ENCODE results near the gene TSC22D1.

The TSC22D1 gene

DNA sequence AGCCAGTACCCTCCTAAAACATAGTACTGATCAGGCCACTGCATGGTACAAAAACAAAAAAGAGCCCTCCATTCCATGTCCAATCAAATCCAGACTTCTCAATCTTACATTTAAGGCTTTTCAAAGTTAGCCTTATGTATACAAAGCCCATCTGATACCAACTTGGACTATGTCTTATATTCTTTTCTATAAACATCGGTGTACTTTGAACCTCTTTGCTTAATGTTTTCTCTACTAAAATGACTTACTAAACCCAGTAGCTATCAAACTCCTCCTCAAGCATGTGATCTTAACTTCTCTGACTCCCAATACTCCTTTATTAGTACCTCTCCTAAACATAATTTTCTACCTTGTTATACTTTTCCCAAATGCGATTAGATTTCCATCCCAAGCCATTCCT, 14.8 kb downstream of the TSC22D1 start:
- TF ChIP-seq, protein P1, sequence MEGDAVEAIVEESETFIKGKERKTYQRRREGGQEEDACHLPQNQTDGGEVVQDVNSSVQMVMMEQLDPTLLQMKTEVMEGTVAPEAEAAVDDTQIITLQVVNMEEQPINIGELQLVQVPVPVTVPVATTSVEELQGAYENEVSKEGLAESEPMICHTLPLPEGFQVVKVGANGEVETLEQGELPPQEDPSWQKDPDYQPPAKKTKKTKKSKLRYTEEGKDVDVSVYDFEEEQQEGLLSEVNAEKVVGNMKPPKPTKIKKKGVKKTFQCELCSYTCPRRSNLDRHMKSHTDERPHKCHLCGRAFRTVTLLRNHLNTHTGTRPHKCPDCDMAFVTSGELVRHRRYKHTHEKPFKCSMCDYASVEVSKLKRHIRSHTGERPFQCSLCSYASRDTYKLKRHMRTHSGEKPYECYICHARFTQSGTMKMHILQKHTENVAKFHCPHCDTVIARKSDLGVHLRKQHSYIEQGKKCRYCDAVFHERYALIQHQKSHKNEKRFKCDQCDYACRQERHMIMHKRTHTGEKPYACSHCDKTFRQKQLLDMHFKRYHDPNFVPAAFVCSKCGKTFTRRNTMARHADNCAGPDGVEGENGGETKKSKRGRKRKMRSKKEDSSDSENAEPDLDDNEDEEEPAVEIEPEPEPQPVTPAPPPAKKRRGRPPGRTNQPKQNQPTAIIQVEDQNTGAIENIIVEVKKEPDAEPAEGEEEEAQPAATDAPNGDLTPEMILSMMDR (IDR thresholded peaks at IDR 0.05; ENCODE audit: low read depth, low read length, missing control alignments), result no peak
- H3K4me3 ChIP-seq (ENCODE audit: low read depth, low read length), result no peak overlapping the region
- in situ Hi-C loops (cut with HindIII; ENCODE audit: low sequenced_read_pairs), result loop anchor here (5.0 kb wide), 1 partner anchor 86 kb away; no protein-coding TSS in a partner anchor
- no peak for DNase-seq (ENCODE audit: low read depth)

DNA sequence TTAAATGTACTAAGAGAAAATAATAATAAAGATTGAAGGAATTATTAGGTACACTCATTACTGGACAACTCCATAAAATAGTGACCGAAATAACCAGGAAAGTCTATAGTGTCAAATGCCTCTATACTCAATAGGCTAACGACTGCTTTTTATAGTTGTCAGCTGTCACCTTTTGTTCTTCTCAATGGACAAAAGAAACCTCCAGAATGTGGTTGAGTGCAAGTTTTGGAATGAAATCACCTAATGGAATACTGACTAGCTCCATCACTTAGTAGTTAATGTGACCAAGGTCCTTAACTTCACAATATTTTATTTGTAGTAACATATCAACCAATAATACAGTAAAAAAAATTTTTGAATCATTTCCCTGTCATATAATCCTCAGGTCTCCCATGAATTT, 18.1 kb downstream of the TSC22D1 start:
- in situ Hi-C loops (cut with HindIII; ENCODE audit: low sequenced_read_pairs), result no loop called here
- TF ChIP-seq, protein P1 (IDR thresholded peaks at IDR 0.05; ENCODE audit: low read depth, low read length, missing control alignments), result no peak

DNA sequence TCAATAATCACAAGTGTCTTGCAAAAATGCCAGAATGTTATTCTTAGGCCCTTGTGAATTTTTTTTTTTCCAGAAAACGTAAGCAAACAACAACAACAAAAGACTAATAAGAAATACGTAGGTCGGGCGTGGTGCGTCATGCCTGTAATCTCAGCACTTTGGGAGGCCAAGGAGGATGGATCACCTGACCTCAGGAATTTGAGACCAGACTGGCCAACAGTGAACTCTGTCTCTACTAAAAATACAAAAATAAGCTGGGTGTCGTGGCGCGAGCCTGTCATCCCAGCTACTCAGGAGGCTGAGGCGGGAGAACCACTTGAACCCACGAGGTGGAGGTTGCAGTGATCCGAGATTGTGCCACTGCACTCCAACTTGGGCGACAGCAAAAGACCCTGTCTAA, 20.9 kb downstream of the TSC22D1 start:
- TF ChIP-seq, protein P1 (IDR thresholded peaks at IDR 0.05; ENCODE audit: low read depth, low read length, missing control alignments), result no peak
- in situ Hi-C loops (cut with HindIII; ENCODE audit: low sequenced_read_pairs), result no loop called here
- no peak overlapping the region for H3K4me3 ChIP-seq (ENCODE audit: low read depth, low read length)
- no peak for DNase-seq (ENCODE audit: low read depth)

More for the DNA sequence above, 18.1 kb downstream of the TSC22D1 start:
- DNase-seq (ENCODE audit: low read depth), result no peak
- no peak overlapping the region for H3K4me3 ChIP-seq (ENCODE audit: low read depth, low read length)

DNA sequence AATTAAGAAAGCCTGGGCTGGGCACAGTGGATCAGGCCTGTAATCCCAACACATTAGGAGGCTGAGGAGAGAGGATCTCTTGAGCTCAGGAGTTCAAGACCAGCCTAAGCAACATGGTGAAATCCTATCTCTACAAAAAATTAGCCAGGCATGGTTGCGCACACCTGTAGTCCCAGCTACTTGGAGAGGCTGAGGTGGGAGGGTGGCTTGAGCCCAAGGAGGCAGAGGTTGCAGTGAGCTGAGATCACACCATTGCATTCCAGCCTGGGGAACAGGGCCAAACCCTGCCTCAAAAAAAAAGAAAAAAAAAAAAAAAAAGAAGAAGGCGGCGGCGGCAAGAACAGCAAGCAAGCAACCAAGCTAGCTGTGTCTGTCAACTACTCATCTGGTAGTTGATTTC, 26.7 kb downstream of the TSC22D1 start:
- no peak overlapping the region for H3K4me3 ChIP-seq (ENCODE audit: low read depth, low read length)
- DNase-seq (ENCODE audit: low read depth), result no peak
- in situ Hi-C loops (cut with HindIII; ENCODE audit: low sequenced_read_pairs), result no loop called here
- TF ChIP-seq, protein P1 (IDR thresholded peaks at IDR 0.05; ENCODE audit: low read depth, low read length, missing control alignments), result no peak

DNA sequence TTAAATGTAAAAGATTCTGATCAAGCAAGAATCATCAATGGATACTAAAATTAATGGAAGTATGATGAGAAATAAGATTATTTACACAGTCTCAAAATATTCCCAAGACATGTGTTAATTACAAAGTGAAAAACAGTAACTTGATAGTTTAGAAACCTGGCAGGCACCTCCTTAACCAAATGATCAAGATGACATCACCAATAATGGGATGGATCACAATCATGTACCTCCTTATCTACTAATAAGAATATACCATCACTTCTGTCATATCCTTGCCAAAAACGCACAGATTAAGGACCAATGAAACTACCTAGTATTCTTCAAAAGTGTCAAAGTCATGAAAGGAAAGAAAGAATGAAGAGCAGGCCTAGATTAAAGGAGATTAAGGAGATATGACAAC, 30.0 kb downstream of the TSC22D1 start:
- DNase-seq (ENCODE audit: low read depth), result no peak
- TF ChIP-seq, protein P1 (IDR thresholded peaks at IDR 0.05; ENCODE audit: low read depth, low read length, missing control alignments), result no peak
- in situ Hi-C loops (cut with HindIII; ENCODE audit: low sequenced_read_pairs), result no loop called here

DNA sequence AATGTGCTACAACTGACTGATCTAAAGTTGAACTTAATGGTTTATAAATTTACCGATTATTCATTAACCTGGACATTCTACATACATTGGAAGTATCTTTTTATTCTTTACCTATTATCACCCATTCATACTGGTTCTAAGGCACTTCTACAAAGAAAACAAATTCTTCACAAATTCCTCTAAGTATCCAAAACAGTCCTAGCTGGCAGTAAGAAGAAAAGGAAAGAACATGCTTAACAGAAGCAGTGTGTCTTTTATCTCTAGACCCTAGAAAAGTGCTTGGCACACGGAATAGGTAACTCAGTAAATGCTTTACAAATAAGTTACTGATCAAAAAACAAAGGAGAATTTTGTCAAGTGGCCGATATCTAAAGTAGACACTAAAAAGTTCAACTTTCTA, 32.8 kb downstream of the TSC22D1 start:
- H3K4me3 ChIP-seq (ENCODE audit: low read depth, low read length), result no peak overlapping the region
- TF ChIP-seq, protein P1 (IDR thresholded peaks at IDR 0.05; ENCODE audit: low read depth, low read length, missing control alignments), result no peak
- in situ Hi-C loops (cut with HindIII; ENCODE audit: low sequenced_read_pairs), result no loop called here
- no peak for DNase-seq (ENCODE audit: low read depth)

More for the DNA sequence above, 30.0 kb downstream of the TSC22D1 start:
- H3K4me3 ChIP-seq (ENCODE audit: low read depth, low read length), result no peak overlapping the region

DNA sequence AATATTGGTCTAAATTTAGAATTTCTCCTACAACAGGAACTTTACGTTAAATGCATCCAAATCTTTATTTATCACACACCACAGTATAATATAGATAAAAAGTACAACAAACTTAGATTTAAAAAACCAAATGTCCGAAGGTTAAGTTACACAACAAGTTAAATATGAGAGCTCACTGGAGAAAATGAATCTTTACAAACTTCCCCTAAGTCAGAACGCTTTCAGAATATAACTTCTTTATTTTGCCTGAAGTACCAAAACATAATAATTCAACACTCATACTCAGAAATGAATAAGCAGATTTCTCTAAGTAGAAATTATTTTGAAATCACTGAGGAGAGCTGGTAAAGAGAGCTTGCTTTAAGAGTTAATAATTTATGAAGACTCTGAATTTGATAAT, 33.8 kb downstream of the TSC22D1 start:
- in situ Hi-C loops (cut with HindIII; ENCODE audit: low sequenced_read_pairs), result no loop called here
- DNase-seq (ENCODE audit: low read depth), result no peak
- TF ChIP-seq, protein P1 (IDR thresholded peaks at IDR 0.05; ENCODE audit: low read depth, low read length, missing control alignments), result no peak

More for the DNA sequence above, 33.8 kb downstream of the TSC22D1 start:
- H3K4me3 ChIP-seq (ENCODE audit: low read depth, low read length), result no peak overlapping the region

Data from astrocyte of the cerebellum (primary cell).